OCI-LY7 (cell line): ENCODE data around the gene CD46.

Experiments used
- CTCF ChIP-seq: fragments of 200-600 bp; sonication (generic); conservative IDR thresholded peaks from 2 replicates; pipeline ENCODE4 v1.5.1; 2014; ENCODE audit warnings: mild to moderate bottlenecking, antibody characterized with exemption, low read length, moderate library complexity, mixed read lengths
- EZH2phosphoT487 ChIP-seq: fragments of 200-600 bp; sonication (generic); IDR thresholded peaks from 2 replicates; pipeline ENCODE4 v1.6.1; 2018; ENCODE audit warnings: low read depth, borderline replicate concordance, mild to moderate bottlenecking, mixed run types, antibody characterized with exemption, low read length, moderate library complexity, mixed read lengths

- TF ChIP-seq CTCF (no peak), EZH2phosphoT487 (no peak)
Measured at GRCh38 chr1:207803678-207804077, 51.8 kb downstream of the CD46 start.
